PFSK-1 (cell line): ENCODE data around the gene NLN.

Experiments used
- POLR2AphosphoS5 ChIP-seq: IDR thresholded peaks from 2 replicates; pipeline ENCODE4 v1.6.1; 2012; ENCODE audit warnings: low read depth, mild to moderate bottlenecking, control low read depth, low read length, moderate library complexity
- REST ChIP-seq, 2 experiments: IDR thresholded peaks; 2 replicates each; pipeline versions ENCODE4 v1.6.1 to v1.8.0; 2011 to 2012; ENCODE audit warnings: low read depth in 2 of 2, low read length in 2 of 2, control low read depth in 1 of 2, inconsistent platforms in 1 of 2, mild to moderate bottlenecking in 1 of 2, moderate library complexity in 1 of 2; ENCODE audit not compliant: insufficient read depth in 1 of 2

GRCh38 chr5:65833780-65834179 is 111.8 kb downstream of the NLN start:
- no peak for TF ChIP-seq REST (IDR thresholded peaks at IDR 0.05; ENCODE audit: insufficient read depth in 1 of 2, low read depth in 2 of 2, low read length in 2 of 2)
- TF ChIP-seq POLR2AphosphoS5 = no peak
